ENCODE data around the gene ACTA2.
A peak's percentile ranks its signal among the peaks of the same experiment; 100 is the strongest.
"Not testable (repeated sequence)": the region's sequence is repeated elsewhere in the genome, so short reads cannot be mapped to it uniquely, and the experiment has no call there.

Gene ACTA2

DNA sequence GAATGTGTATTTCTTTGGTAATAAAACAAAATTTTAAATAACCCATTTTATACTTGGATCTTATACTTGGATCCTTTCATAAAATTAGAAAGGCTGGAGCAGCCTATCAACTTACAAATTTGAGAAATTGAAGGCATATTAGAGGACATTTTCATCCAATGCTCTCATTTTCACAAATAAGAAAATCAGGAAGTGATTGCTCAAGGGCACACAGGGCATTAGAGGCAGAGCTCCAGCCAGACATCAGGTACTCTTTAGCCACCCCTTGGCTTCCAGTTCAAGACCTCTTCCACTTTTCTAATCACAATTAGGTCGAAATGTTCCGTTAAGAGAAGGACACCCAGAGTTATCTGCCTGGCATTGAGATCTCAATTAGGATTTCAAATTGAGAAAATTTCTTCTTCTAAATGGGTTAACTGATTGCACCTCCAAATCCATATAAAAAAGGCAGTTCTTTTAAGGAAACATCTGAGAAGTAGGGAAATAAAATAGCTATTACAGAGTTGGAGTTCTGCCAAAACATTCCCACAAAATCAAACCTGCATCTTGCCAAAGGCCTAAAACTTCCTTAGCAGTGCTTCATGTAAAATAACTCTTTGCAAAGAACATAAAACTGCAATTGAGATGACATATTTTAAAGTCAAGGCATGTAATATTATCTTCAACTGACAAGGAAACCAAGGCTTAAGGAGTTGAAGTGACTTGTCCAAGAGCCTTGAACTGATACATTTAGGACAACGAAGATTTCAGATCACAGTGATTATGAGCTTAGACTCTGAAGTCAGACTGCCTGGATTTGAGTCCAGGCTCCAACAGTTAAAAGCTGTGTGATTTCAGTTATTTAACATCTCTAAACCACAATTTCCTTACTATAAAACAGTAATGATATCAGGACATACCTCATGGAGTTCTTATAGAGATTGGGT is 2.4 kb downstream of the ACTA2 start:
- DNase-seq (ENCODE audit: low spot score): no peak

DNA sequence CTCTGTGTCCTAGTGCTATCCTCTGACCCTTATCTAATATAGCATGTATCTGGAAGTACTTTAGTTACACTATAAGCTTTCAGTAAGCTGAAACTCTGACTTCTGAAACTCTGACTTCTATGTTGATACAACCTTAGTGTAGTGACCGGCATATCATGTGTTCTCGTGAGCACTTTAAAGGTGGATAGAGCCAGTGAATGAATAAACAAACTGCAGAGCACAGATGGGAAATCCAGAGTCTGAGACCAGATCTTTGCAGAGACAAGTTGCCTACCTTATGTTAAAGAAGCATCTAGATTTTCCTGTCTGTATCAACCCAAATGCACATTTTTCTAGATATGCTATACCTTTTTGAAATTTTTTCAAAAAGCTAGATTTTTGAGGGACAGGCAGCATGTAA is 3.5 kb downstream of the ACTA2 start:
- no peak for DNase-seq (ENCODE audit: low spot score)

DNA sequence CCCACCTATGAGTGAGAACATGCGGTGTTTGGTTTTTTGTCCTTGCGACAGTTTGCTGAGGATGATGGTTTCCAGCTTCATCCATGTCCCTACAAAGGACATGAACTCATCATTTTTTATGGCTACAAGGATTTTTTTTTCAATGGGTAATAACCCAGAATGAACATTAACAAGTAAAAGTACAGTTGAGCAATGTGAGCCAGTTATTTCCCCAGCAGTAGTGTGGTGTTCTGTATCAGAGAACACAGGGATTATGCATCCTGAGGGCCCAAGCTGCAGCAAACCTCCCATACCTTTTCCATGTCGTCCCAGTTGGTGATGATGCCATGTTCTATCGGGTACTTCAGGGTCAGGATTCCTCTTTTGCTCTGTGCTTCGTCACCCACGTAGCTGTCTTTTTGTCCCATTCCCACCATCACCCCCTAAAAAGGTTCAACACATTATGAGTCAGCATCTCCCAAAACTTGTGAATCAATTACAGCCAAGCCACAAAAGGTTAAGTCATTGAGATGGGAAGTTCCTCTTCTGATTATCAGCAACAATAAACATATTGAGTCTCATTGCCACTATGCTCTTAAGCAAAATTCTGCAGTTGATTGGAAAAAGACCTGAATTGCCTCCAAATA is 5.5 kb downstream of the ACTA2 start:
- DNase-seq (ENCODE audit: low spot score): no peak

- no peak for DNase-seq (ENCODE audit: low spot score)
These were observed 6.4 kb downstream of the ACTA2 start for GRCh38 chr10:88946200-88946599.

GRCh38 chr10:88944813-88945212 is 7.8 kb downstream of the ACTA2 start:
- no peak for DNase-seq (ENCODE audit: low spot score)

GRCh38 chr10:88943778-88944177 is 8.8 kb downstream of the ACTA2 start:
- DNase-seq (ENCODE audit: low spot score): no peak

- DNase-seq (ENCODE audit: low spot score): no peak
These were observed 11.5 kb downstream of the ACTA2 start for GRCh38 chr10:88941026-88941425.

GRCh38 chr10:88938938-88939337 is 13.6 kb downstream of the ACTA2 start:
- DNase-seq (ENCODE audit: low spot score): no peak

DNA sequence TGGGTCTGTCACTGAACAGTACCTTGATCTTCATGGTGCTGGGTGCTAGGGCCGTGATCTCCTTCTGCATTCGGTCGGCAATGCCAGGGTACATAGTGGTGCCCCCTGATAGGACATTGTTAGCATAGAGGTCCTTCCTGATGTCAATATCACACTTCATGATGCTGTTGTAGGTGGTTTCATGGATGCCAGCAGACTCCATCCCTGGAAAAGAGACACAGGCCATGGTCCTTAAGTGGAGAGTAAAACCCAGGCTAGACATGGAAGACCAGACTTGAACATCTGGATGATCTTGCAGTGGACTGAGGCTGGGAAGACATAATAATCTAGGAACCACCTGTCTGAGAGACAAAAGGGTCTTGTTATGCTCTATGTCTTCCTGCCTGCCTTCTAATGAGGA is 14.5 kb downstream of the ACTA2 start:
- DNase-seq (ENCODE audit: low spot score): no peak

DNA sequence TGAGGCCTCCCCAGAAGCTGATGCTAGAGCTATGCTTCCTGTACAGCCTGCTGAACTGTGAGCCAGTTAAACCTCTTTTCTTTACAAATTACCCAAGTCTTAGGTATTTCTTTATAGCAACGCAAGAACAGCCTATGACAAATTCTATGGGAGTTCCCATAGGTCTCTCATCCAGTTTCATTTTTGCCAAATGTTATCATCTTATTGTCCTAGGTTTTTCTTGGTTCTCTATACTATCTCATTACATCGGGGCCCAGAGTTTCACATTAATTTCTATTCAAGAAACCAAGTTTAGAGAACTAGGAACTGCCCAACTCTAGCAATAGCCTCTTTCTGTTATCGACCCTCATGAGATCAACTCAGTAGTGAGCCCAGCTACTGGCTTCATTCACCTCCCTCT is 15.9 kb downstream of the ACTA2 start:
- no peak for DNase-seq (ENCODE audit: low spot score)

DNA sequence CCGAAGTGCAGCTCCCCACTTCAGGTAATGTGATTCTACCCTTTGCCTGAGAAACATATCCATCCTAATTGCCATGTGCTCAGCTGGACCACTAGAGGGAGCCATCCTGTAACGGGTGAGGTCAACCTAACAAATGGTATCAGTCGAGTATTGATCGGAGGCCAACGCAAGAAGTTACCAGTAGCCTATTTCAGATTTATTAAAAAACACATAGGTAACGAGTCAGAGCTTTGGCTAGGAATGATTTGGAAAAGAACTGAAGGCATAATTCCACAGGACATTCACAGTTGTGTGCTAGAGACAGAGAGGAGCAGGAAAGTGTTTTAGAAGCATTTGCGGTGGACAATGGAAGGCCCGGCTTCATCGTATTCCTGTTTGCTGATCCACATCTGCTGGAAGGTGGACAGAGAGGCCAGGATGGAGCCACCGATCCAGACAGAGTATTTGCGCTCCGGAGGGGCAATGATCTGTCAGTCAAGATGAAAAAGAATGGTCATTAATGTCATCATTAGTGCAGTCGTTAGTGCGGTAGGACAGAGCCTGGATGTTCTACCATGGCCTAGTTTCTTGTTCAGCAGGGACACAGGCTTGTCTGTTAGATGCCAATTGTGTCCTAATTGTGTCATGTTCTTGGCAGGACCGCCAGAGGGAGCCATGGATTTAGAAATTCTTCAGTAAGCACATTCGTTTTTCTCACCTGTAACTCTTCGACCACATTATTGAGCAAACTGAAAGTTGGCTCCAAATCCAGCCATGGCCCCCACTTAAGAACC is 17.5 kb downstream of the ACTA2 start:
- peak; percentile 74 for DNase-seq (ENCODE audit: low spot score)

GRCh38 chr10:88933564-88933963 is 19.0 kb downstream of the ACTA2 start:
- no peak for DNase-seq (ENCODE audit: low spot score)

DNA sequence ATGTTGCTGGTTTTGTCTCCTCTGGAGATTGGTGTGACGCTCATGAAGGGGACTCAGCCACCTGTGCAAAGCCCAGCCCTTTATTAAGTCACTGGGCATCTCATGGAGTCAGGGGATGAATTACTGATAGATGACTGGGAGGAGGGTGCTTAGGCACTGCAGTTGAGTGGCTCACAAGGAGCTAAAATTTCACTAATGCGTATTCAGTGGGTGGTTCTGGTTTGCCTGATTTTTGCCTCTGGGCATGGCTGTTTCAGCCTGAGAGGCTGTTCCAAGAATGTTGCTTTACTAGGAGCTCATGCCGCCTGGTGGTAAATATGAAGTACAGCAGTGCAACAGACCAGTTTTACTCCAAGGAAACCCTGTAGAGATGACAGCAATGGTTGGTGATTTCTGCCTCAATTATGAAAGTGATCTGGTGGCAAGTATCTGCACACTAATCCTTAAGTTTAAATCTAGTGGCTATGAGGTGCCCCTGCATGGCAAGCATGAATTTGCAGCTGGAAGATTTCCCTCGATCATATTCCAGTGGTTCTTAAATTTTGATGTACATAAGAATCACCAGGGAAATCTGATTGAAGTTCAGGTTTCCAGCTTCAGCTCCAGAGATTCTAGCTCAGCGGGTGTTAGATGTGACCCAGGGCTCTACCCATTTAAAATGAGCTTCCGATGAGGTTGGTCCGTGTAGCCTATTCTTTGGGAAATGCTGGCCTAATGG is 19.9 kb downstream of the ACTA2 start:
- peak; percentile 54 for DNase-seq (ENCODE audit: low spot score)

GRCh38 chr10:88932029-88932428 is 20.5 kb downstream of the ACTA2 start:
- not testable (repeated sequence) for DNase-seq (ENCODE audit: low spot score)

GRCh38 chr10:88931548-88931947 is 21.0 kb downstream of the ACTA2 start:
- DNase-seq (ENCODE audit: low spot score): no peak

- DNase-seq (ENCODE audit: low spot score): no peak
These were observed 24.3 kb downstream of the ACTA2 start for GRCh38 chr10:88928254-88928653.

- DNase-seq (ENCODE audit: low spot score): no peak
These were observed 25.2 kb downstream of the ACTA2 start for GRCh38 chr10:88927416-88927690.

- no peak for DNase-seq (ENCODE audit: low spot score)
These were observed 25.8 kb downstream of the ACTA2 start for GRCh38 chr10:88926566-88927415.

GRCh38 chr10:88923520-88923919 is 29.1 kb downstream of the ACTA2 start:
- no peak for DNase-seq (ENCODE audit: low spot score)

- no peak for DNase-seq (ENCODE audit: low spot score)
These were observed 30.5 kb downstream of the ACTA2 start for GRCh38 chr10:88922041-88922440.

DNA sequence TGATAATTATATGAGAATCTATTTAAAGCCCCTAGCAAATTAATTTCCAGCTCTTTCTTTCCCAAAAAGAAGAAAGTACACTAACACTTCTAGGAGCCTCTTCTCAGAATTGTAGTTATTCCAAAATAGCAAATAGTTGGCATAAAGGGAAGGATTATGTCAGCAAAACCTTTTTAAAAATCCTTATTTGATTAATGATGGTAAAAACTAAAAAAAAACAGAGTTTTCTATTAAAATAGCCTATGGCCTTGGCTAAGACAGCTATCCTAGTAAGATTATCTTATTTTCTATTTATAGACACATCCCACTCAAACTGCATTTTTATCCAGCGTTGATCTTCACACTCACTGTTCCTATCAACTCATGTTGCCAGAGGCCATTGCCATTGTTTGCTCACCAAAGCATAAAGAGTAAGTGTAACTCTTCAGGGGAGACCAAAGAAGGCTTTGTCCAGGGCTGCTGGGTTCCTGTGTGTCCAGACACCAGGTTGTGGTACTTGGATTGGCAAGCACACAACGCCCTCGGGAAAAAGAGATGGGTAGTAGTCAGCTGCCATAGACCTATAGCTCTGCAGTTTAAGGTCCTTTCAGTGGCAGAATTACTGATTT is 31.5 kb downstream of the ACTA2 start:
- no peak for DNase-seq (ENCODE audit: low spot score)

Measured in putamen (tissue), 1 donor.